DOHH2 (cell line): ENCODE measurements around the gene BICC1.

ENCODE experiments used
- CTCF ChIP-seq: fragments of 200-600 bp; sonication (generic); IDR thresholded peaks from one replicate; pipeline ENCODE4 v1.5.1; 2014; ENCODE audit warnings: antibody characterized with exemption, mild to moderate bottlenecking, low read depth, low read length; ENCODE audit not compliant: poor library complexity, severe bottlenecking
- EZH2phosphoT487 ChIP-seq: fragments of 200-600 bp; sonication (generic); IDR thresholded peaks from 2 replicates; pipeline ENCODE4 v1.6.1; 2017; ENCODE audit warnings: borderline replicate concordance, mild to moderate bottlenecking, antibody characterized with exemption, low read length, moderate library complexity, mixed read lengths

GRCh38 chr10:58535311-58535710 is 22.6 kb downstream of the BICC1 start:
- TF ChIP-seq CTCF (no peak), EZH2phosphoT487 (no peak)
